WTC11 (cell line): ENCODE data around the gene DAG1. TPM values are rescaled to one million over a fixed set of nuclear protein-coding genes. Genes with fewer than 3 reads are reported as not detected.

Experiments
- ATAC-seq: fragments of 200-7000 bp; cut with Tn5 transposase; 2 replicates; pipeline ENCODE4 v1.10.0; 2021; ENCODE audit warnings: mild to moderate bottlenecking, moderate library complexity
- CTCF ChIA-PET: fragments of 300-600 bp; sonication (Branson Sonifier 250); formaldehyde crosslinking; loops from one replicate; lab custom pipeline; 2021; ENCODE audit warnings: antibody characterized with exemption; lab: Charles Lee
- POLR2A ChIA-PET: fragments of 350-600 bp; sonication (Branson Sonifier 250); formaldehyde crosslinking; loops from one replicate; lab custom pipeline; 2021; ENCODE audit warnings: antibody characterized with exemption; lab: Charles Lee
- DNase-seq: peaks from one replicate; pipeline ENCODE4 v3.0.0; 2021; ENCODE audit warnings: low spot score
- H3K27ac Mint-ChIP-seq: 2 replicates; pipeline ENCODE4 v1.8.0; 2021; ENCODE audit warnings: mixed read lengths
- H3K27me3 Mint-ChIP-seq: 2 replicates; pipeline ENCODE4 v1.8.0; 2021; ENCODE audit warnings: low read depth, mild to moderate bottlenecking, moderate library complexity, mixed read lengths
- H3K36me3 Mint-ChIP-seq: 2 replicates; pipeline ENCODE4 v1.8.0; 2021; ENCODE audit warnings: mixed read lengths
- H3K4me1 Mint-ChIP-seq: 2 replicates; pipeline ENCODE4 v1.8.0; 2022; ENCODE audit warnings: mixed read lengths
- H3K4me3 Mint-ChIP-seq: 2 replicates; pipeline ENCODE4 v1.8.0; 2021; ENCODE audit warnings: mild to moderate bottlenecking, moderate library complexity, mixed read lengths
- H3K9me3 Mint-ChIP-seq: 2 replicates; pipeline ENCODE4 v1.8.0; 2021; ENCODE audit warnings: mixed read lengths
- ATF3 ChIP-seq: sonication (generic); formaldehyde crosslinking; conservative IDR thresholded peaks from 2 replicates; pipeline ENCODE4 v1.8.1; 2022; ENCODE audit warnings: mild to moderate bottlenecking, missing genetic modification reagents
- CBFB ChIP-seq: sonication (generic); formaldehyde crosslinking; IDR thresholded peaks from 2 replicates; pipeline ENCODE4 v1.8.1; 2022; ENCODE audit warnings: mild to moderate bottlenecking, low read depth, missing genetic modification reagents
- E2F4 ChIP-seq: sonication (generic); formaldehyde crosslinking; IDR thresholded peaks from 2 replicates; pipeline ENCODE4 v1.8.1; 2022; ENCODE audit warnings: low read depth, mild to moderate bottlenecking, moderate library complexity, missing genetic modification reagents, borderline replicate concordance
- E2F5 ChIP-seq: sonication (generic); formaldehyde crosslinking; IDR thresholded peaks from 2 replicates; pipeline ENCODE4 v1.8.1; 2022; ENCODE audit warnings: mild to moderate bottlenecking, moderate library complexity, missing genetic modification reagents
- GTF2I ChIP-seq: fragments of 250-450 bp; sonication (Bioruptor Pico); conservative IDR thresholded peaks from 2 replicates; pipeline ENCODE4 v1.4.0; 2021; ENCODE audit warnings: mild to moderate bottlenecking
- MYBL2 ChIP-seq: sonication (generic); formaldehyde crosslinking; IDR thresholded peaks from 2 replicates; pipeline ENCODE4 v1.8.1; 2023; ENCODE audit warnings: mild to moderate bottlenecking, moderate library complexity, missing genetic modification reagents
- NR1H2 ChIP-seq: sonication (generic); formaldehyde crosslinking; IDR thresholded peaks from 2 replicates; pipeline ENCODE4 v1.9.0; 2021; ENCODE audit warnings: mild to moderate bottlenecking, moderate library complexity, missing genetic modification reagents
- NR2C2 ChIP-seq: sonication (generic); formaldehyde crosslinking; IDR thresholded peaks from 2 replicates; pipeline ENCODE4 v1.8.0; 2022; ENCODE audit warnings: mild to moderate bottlenecking, missing genetic modification reagents
- PRDM15 ChIP-seq: sonication (generic); formaldehyde crosslinking; IDR thresholded peaks from 2 replicates; pipeline ENCODE4 v1.8.0; 2022; ENCODE audit warnings: missing genetic modification reagents
- SMAD3 ChIP-seq: sonication (generic); formaldehyde crosslinking; IDR thresholded peaks from 2 replicates; pipeline ENCODE4 v1.8.0; 2022; ENCODE audit warnings: missing genetic modification reagents, mild to moderate bottlenecking, borderline replicate concordance
- SMAD4 ChIP-seq: sonication (generic); formaldehyde crosslinking; IDR thresholded peaks from 2 replicates; pipeline ENCODE4 v1.8.0; 2022; ENCODE audit warnings: mild to moderate bottlenecking, missing genetic modification reagents
- SP1 ChIP-seq: sonication (generic); formaldehyde crosslinking; conservative IDR thresholded peaks from 2 replicates; pipeline ENCODE4 v1.8.1; 2022; ENCODE audit warnings: missing genetic modification reagents
- TCF7 ChIP-seq: sonication (generic); formaldehyde crosslinking; IDR thresholded peaks from 2 replicates; pipeline ENCODE4 v1.8.0; 2022; ENCODE audit warnings: mild to moderate bottlenecking, low read depth, missing genetic modification reagents, moderate library complexity
- total RNA-seq: library from RNA; stranded (reverse); gene quantifications from 3 replicates; pipeline ENCODE4 v1.2.3, GENCODE V29; 2021
- TF ChIP-seq, protein P1 (sequence below): sonication (generic); formaldehyde crosslinking; IDR thresholded peaks from 2 replicates; pipeline ENCODE4 v1.8.0; 2022; ENCODE audit warnings: mild to moderate bottlenecking, missing genetic modification reagents
- TF ChIP-seq, protein P2 (sequence below): sonication (generic); formaldehyde crosslinking; IDR thresholded peaks from 2 replicates; pipeline ENCODE4 v1.8.0; 2023; ENCODE audit warnings: missing genetic modification reagents, mild to moderate bottlenecking, borderline replicate concordance

DAG1 gene
- total RNA-seq, 1 experiment from 2014 or later, result 115 TPM

DNA sequence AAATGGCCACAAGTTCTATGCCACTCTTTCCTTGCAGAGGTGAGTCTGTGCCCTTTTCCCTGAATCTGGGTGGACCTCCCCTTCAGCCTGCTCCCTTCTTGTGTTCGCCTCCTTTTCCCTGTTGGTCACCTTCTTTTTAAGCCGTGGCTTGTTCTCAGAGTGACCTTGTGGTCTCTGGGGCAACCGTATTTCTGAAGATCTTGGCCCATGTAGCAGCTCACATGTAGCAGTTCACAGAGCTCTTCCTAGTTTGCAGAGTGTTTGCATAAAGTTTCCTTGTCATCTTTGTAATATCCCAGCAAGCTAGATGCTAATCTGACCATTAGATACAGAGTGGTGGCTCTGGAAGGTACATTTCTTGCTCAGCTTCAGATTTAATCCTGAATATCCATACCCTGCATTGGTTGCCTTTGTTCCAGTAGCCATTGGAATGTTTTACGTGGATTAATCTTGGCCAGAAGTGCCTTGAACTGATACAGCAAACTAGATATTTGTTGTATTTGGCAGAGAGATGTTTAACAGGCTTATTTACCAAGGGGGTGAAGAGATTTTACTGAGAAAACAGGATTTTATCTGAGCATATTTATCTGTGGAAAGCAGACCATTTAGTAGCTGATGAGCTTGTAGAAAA is 43.5 kb downstream of the DAG1 start (continued):
- TF ChIP-seq TCF7 (CRISPR knock-in tag) (no peak), SMAD4 (no peak), MYBL2 (no peak)

GRCh38 chr3:49518016-49518415 is 47.9 kb downstream of the DAG1 start:
- Mint-ChIP-seq H3K4me1 (no peaks in the 10 kb centered on the region), H3K27ac (no peak overlapping the region), H3K9me3 (no peaks in the 10 kb centered on the region), H3K4me3 (no peak overlapping the region), H3K27me3 (no peaks in the 10 kb centered on the region), H3K36me3 (peaks cover 41% of the 10 kb centered on the region)
- ATAC-seq (no peak), DNase-seq (no peak)
- TF ChIP-seq GTF2I (CRISPR knock-in tag) (no peak), NR2C2 (no peak), SMAD3 (CRISPR knock-in tag) (no peak), NR1H2 (CRISPR knock-in tag) (no peak), SP1 (no peak), CBFB (CRISPR knock-in tag) (no peak), ATF3 (CRISPR knock-in tag) (no peak), E2F4 (CRISPR knock-in tag) (no peak), E2F5 (CRISPR knock-in tag) (no peak)
- TF ChIP-seq, protein P1, sequence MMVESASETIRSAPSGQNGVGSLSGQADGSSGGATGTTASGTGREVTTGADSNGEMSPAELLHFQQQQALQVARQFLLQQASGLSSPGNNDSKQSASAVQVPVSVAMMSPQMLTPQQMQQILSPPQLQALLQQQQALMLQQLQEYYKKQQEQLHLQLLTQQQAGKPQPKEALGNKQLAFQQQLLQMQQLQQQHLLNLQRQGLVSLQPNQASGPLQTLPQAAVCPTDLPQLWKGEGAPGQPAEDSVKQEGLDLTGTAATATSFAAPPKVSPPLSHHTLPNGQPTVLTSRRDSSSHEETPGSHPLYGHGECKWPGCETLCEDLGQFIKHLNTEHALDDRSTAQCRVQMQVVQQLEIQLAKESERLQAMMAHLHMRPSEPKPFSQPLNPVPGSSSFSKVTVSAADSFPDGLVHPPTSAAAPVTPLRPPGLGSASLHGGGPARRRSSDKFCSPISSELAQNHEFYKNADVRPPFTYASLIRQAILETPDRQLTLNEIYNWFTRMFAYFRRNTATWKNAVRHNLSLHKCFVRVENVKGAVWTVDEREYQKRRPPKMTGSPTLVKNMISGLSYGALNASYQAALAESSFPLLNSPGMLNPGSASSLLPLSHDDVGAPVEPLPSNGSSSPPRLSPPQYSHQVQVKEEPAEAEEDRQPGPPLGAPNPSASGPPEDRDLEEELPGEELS (CRISPR knock-in tag), result no peak
- CTCF ChIA-PET, result interaction anchor here (1.9 kb wide), 1 partner anchor 22 kb away, joined by 8 read pairs; no protein-coding TSS in a partner anchor
- POLR2A ChIA-PET, result no interaction called here

- CTCF ChIA-PET, result interaction anchor here (1.9 kb wide), 1 partner anchor 22 kb away, joined by 8 read pairs; no protein-coding TSS in a partner anchor
Observed at GRCh38 chr3:49518441-49518840, 48.4 kb downstream of the DAG1 start.

More at GRCh38 chr3:49518441-49518840, 48.4 kb downstream of the DAG1 start:
- no peaks in the 10 kb centered on the region for H3K27me3 Mint-ChIP-seq
- peaks cover 39% of the 10 kb centered on the region for H3K36me3 Mint-ChIP-seq
- H3K27ac Mint-ChIP-seq, result no peak overlapping the region
- no peak for ATAC-seq
- POLR2A ChIA-PET, result no interaction called here
- no peak overlapping the region for H3K4me3 Mint-ChIP-seq
- TF ChIP-seq, protein P2, sequence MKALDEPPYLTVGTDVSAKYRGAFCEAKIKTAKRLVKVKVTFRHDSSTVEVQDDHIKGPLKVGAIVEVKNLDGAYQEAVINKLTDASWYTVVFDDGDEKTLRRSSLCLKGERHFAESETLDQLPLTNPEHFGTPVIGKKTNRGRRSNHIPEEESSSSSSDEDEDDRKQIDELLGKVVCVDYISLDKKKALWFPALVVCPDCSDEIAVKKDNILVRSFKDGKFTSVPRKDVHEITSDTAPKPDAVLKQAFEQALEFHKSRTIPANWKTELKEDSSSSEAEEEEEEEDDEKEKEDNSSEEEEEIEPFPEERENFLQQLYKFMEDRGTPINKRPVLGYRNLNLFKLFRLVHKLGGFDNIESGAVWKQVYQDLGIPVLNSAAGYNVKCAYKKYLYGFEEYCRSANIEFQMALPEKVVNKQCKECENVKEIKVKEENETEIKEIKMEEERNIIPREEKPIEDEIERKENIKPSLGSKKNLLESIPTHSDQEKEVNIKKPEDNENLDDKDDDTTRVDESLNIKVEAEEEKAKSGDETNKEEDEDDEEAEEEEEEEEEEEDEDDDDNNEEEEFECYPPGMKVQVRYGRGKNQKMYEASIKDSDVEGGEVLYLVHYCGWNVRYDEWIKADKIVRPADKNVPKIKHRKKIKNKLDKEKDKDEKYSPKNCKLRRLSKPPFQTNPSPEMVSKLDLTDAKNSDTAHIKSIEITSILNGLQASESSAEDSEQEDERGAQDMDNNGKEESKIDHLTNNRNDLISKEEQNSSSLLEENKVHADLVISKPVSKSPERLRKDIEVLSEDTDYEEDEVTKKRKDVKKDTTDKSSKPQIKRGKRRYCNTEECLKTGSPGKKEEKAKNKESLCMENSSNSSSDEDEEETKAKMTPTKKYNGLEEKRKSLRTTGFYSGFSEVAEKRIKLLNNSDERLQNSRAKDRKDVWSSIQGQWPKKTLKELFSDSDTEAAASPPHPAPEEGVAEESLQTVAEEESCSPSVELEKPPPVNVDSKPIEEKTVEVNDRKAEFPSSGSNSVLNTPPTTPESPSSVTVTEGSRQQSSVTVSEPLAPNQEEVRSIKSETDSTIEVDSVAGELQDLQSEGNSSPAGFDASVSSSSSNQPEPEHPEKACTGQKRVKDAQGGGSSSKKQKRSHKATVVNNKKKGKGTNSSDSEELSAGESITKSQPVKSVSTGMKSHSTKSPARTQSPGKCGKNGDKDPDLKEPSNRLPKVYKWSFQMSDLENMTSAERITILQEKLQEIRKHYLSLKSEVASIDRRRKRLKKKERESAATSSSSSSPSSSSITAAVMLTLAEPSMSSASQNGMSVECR, result no peak
- no peak for TF ChIP-seq PRDM15 (CRISPR knock-in tag)
- no peak for DNase-seq
- no peaks in the 10 kb centered on the region for H3K9me3 Mint-ChIP-seq
- 0 out of 2 replicates have a peak, but pooled peaks cover 2% of the 10 kb centered on the region for H3K4me1 Mint-ChIP-seq
